GM19023 (cell line): ENCODE data around the gene AKAP13.
"Not testable (repeated sequence)": the region's sequence is repeated elsewhere in the genome, so short reads cannot be mapped to it uniquely, and the experiment has no call there.

Experiments
- ATAC-seq: cut with Tn5 transposase; IDR thresholded peaks from one replicate; pipeline ENCODE4 v1.9.1; 2021; ENCODE audit warnings: mild to moderate bottlenecking, moderate library complexity; ENCODE audit not compliant: unreplicated experiment

The AKAP13 gene

GRCh38 chr15:85474700-85475316 is 94.4 kb downstream of the AKAP13 start:
- peak; percentile 56 for ATAC-seq

GRCh38 chr15:85475317-85475701 is 94.9 kb downstream of the AKAP13 start:
- ATAC-seq, result peak; percentile 72

GRCh38 chr15:85475711-85476110 is 95.3 kb downstream of the AKAP13 start:
- ATAC-seq, result no peak

GRCh38 chr15:85477061-85477460 is 96.7 kb downstream of the AKAP13 start:
- ATAC-seq, result no peak

DNA sequence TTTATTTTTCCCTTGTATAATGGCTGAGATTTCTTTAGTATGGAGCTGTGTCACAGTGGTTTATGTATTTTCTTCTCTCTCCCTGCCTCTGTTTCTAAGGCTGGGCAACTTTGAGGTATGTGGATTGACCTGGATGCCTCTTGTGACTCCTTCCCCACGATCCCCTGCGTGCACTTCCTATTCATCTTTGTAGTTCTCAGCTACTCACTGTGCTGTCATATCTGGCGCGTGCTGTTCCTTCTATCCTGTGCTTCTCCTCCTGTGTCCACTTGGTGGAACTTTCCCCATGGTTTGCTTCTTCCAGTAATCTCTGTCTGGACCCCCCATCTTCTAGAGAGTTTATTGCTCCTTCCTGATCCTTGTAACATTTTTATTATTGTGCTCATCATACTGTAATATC is 97.3 kb downstream of the AKAP13 start:
- no peak for ATAC-seq

DNA sequence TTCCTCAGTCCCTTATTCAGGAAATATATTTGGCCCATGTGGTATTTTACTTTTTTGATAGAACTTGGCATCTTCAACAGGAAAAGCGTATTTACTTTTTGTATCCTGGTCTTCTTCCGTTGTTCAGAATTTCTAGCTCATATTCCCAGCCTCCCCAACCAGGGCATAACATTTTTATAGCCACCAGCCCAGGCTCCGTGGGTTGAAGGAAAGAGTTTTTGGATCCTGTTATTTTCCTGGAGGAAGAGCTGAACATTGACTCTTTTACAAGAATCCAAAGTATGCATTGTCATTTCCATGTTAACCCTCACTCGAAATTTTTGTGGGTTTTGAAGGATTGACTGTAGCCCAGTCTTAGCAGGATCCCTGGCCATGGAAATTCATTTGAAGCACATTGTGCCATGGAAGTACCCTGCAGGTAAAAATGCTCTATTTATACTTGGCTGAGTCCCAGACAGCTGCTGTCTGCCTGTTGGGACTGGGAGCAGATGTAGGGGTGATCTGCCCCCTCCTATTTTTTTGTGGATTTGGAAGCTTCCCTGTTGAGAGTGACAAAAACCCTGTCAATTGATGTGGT is 98.8 kb downstream of the AKAP13 start:
- no peak for ATAC-seq

- ATAC-seq, result no peak
These were observed 100.5 kb downstream of the AKAP13 start for GRCh38 chr15:85480923-85481322.

DNA sequence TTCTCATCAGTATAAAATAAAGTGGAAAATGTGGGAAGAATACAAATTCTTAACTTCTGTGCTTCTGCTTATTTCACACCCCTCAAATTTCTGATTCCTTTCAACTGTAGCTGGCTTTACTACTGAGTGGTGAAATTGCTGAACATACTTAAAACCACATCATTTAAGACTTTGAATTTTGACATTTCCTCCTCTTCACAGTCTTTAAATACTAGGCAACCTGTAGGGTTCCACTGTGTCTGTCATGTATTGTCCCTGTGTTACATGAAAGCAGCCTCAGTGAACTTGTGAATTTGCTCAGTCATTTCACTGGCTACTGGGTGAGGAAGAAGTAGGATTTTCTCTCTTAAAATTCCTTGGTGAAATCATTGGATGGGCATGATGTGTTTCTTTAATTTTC is 101.1 kb downstream of the AKAP13 start:
- not testable (repeated sequence) for ATAC-seq

DNA sequence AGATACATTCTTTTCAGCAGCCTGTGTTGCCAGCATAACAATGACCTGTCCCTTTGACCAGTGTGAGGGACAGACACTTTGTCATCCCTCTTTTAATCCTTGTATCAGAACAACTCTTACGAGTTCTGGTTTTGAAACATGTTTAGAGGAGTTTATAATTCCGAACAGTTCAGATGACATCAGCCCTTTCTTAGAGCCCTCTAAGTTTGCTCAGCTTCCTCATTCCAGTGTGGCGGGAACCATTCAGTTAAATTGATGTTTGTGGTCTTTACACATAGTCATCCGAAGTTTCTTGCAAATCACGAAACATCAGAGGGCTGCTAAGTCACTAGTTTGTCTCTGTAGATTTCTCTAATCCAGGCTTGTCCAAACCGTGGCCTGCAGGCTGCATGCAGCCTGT is 102.5 kb downstream of the AKAP13 start:
- no peak for ATAC-seq

GRCh38 chr15:85483955-85484354 is 103.6 kb downstream of the AKAP13 start:
- not testable (repeated sequence) for ATAC-seq

DNA sequence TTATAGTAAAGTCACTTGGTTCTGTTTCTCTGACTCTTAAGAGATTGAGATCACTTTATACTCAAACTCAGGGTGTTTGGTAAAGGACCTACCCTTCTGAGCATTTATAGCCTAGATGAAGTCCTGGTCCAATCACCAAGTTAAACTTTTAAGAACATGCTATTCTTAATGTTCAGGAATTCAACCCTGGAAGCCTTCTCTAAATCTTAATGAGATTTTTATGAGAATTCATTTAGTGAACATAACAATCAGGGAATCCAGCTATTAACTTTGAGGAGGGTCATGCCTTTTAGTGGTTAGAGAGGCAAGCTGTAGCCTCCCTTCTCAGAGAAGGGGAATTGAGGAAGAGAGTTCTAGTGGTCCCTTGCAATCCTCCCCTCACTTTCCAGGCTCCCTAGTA is 104.5 kb downstream of the AKAP13 start:
- ATAC-seq, result not testable (repeated sequence)

- ATAC-seq, result no peak
These were observed 105.7 kb downstream of the AKAP13 start for GRCh38 chr15:85485956-85486567.

DNA sequence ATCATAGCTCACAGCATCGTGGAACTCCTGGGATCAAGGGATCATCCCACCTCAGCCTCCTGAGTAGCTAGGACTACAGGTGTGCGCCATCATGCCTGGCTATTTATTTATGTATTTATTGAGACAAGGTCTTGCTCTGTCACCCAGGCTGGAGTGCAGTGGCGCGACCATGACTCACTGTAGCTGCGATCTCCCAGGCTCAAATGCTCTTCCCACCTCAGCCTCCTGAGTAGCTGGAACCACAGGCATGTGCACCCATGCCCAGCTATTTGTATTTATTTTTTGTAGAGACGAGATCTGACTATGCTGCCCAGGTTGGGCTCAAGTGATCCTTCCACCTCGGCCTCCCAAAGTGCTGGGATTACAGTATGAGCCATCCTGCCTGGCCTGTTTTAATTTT is 107.4 kb downstream of the AKAP13 start:
- not testable (repeated sequence) for ATAC-seq

DNA sequence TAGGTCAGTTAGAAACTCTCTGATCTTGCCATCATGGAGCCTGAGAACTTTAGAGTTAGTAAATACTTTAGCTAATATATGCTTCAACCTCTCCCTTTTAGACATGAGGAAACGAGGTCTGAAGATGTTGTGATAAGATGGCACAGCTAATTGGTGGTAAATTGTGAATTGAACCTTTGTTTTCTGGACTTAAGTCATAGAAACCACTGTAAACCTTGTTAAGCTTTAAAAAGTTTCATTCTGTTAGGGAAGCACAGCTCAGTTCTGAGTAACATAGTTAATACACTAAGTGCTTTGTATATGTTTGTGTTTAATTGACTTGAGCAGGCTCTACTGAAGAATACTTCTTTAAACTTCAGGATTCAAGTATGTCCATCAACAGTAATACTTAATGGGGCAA is 108.6 kb downstream of the AKAP13 start:
- ATAC-seq, result no peak

- ATAC-seq, result peak; percentile 46
These were observed 109.5 kb downstream of the AKAP13 start for GRCh38 chr15:85489773-85490493.

- ATAC-seq, result no peak
These were observed 110.5 kb downstream of the AKAP13 start for GRCh38 chr15:85490856-85491255.

DNA sequence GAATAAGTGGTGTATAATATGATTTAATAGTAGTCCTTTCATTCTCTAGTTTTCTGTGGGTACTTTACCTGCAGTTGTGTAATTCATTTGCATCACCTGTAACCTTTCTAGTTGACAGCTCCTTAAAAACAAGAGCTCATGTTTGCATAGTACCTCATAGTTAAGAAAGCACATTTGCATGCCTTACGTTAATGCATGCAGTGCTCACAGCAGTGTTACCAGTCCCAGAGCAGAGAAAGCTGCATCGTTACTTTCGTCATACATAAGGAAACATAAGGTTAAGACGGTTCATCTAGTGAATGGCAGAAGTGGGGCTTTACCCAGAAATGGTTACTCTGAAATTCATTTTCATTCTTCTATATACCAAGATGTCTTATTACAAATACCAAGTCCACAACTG is 111.3 kb downstream of the AKAP13 start:
- no peak for ATAC-seq

GRCh38 chr15:85492406-85492805 is 112.0 kb downstream of the AKAP13 start:
- ATAC-seq, result no peak

DNA sequence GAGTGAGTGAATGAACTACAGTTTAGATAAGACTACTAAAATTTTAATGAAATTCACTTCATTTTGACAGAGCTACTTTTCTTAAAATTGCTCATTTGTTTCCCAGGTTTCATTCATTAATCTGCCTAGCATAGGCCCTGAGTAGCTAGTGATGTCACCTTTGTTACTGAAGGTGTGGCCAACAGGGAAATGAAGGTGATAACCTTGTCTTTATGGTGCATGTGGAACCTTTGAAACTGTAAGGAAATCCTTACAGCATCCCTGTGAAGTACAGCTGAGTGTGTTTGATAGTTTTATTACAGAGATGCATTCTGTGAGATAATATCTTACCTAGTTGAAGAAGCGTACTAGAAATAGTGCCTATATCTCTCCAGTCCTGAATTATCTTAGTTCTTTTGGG is 112.9 kb downstream of the AKAP13 start:
- ATAC-seq, result no peak

DNA sequence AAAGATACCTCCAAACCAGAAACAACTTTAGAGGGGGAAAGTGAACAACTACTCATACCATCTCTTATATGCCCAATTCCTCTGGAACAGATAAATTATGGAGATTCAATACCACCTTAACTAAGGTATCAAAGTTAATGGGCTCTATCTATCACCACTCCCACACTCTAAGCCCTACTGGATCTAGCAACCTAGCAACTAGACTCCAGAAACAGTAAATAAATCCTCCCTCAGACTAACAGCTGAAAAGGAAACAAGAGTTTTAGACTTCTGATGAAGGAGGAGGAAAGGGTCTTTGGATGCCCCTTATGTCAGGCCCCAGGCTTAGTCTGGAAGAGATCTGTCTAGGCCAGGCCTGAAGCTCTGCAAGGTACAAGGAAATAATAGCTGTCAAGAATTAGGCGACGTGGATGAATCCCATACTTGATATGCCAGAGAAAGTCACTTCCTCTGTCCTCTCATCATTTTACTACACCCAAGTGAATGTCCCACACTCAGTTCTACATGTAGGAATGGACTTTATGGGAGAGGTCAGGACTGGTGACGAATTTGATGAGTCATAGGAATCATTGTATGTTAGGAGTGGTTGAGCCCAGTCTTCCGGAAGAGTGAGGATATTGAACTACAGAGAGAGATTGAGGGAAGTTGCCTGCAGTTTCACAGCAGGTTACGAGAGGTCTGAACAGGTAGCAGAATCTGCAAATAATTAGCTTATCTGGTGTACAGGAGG is 113.8 kb downstream of the AKAP13 start:
- no peak for ATAC-seq

DNA sequence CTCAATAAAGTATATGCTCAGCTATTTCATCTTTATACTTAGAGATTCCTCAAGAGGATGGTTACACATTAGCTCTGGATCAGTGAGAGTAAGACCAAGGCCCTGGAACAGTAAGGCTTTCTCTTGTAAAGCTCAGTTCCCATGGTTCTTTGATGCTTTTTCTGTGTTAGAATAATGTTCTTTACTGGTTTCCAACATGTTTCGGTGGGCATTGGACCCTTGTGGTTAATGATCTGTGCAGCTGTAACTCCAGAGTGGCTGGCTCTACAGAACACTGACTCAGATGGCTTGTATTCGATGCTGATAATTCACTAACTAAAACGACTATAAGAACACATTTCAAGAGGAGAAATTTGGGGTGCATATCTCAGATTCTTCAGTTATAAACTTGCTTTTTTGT is 114.7 kb downstream of the AKAP13 start:
- ATAC-seq, result no peak
